Smooth muscle cell (in vitro differentiated cells): ENCODE measurements around the gene TAGLN2. TPM values are rescaled to one million over a fixed set of nuclear protein-coding genes. Genes with fewer than 3 reads are reported as not detected.
A peak's percentile ranks its signal among the peaks of the same experiment; 100 is the strongest.
"Not testable (repeated sequence)": the region's sequence is repeated elsewhere in the genome, so short reads cannot be mapped to it uniquely, and the experiment has no call there.

Experiments used
- DNase-seq: peaks from one replicate; lab custom pipeline; 2025; ENCODE audit not compliant: unreplicated experiment; lab: John Stamatoyannopoulos, UW
- H2AFZ ChIP-seq: fragments of 200-600 bp; sonication (generic); 2 replicates; pipeline ENCODE4 v1.6.0; 2016; ENCODE audit warnings: antibody characterized with exemption, low read depth, mild to moderate bottlenecking
- H3F3A ChIP-seq: fragments of 200-600 bp; sonication (generic); 2 replicates; pipeline ENCODE4 v1.6.0; 2017; ENCODE audit warnings: antibody characterized with exemption, low read depth
- H3K27ac ChIP-seq: fragments of 200-600 bp; sonication (generic); 2 replicates; pipeline ENCODE4 v1.5.1; 2016; ENCODE audit warnings: low read depth, mild to moderate bottlenecking
- H3K27me3 ChIP-seq: fragments of 200-600 bp; sonication (generic); 2 replicates; pipeline ENCODE4 v1.6.1; 2016; ENCODE audit warnings: low read depth, mild to moderate bottlenecking
- H3K36me3 ChIP-seq: fragments of 200-600 bp; sonication (generic); 2 replicates; pipeline ENCODE4 v1.5.1; 2016; ENCODE audit warnings: low read depth
- H3K4me1 ChIP-seq: fragments of 200-600 bp; sonication (generic); 2 replicates; pipeline ENCODE4 v1.5.1; 2016; ENCODE audit warnings: low read depth
- H3K4me2 ChIP-seq: fragments of 200-600 bp; sonication (generic); 2 replicates; pipeline ENCODE4 v1.6.0; 2016; ENCODE audit warnings: mild to moderate bottlenecking
- H3K4me3 ChIP-seq: fragments of 200-600 bp; sonication (generic); 2 replicates; pipeline ENCODE4 v1.5.1; 2016; ENCODE audit warnings: mild to moderate bottlenecking
- H3K79me2 ChIP-seq: fragments of 200-600 bp; sonication (generic); 2 replicates; pipeline ENCODE4 v1.6.0; 2016; ENCODE audit warnings: low read depth, mild to moderate bottlenecking
- H3K9ac ChIP-seq: fragments of 200-600 bp; sonication (generic); 2 replicates; pipeline ENCODE4 v1.6.0; 2016; ENCODE audit warnings: low read depth
- H3K9me3 ChIP-seq: fragments of 200-600 bp; sonication (generic); replicated peaks from 2 replicates; pipeline ENCODE4 v1.5.1; 2016; ENCODE audit warnings: low read depth
- H4K20me1 ChIP-seq: fragments of 200-600 bp; sonication (generic); 2 replicates; pipeline ENCODE4 v1.6.0; 2016; ENCODE audit warnings: low read depth
- WGBS: methylation state at CpG from one replicate; pipeline ENCODE4 v1.1.7; 2016; ENCODE audit warnings: low lambda C conversion rate; 5-methylcytosine and 5-hydroxymethylcytosine counted together
- polyA plus RNA-seq: library from polyadenylated mRNA; unstranded; fragments of >200 nt; fragmentation: Nextera tagmentation; extraction: Ambion mirVana; gene quantifications from 2 replicates; pipeline ENCODE4 v1.2.1, GENCODE V29; 2016
- total RNA-seq: library from RNA; depleted of rRNA; stranded (reverse); fragments of >200 nt; gene quantifications from 2 replicates; pipeline ENCODE4 v1.2.3, GENCODE V29; 2014
- TF ChIP-seq, protein P1 (sequence below): fragments of 200-600 bp; sonication (generic); IDR thresholded peaks from 2 replicates; pipeline ENCODE4 v1.5.1; 2017; ENCODE audit warnings: borderline replicate concordance, mild to moderate bottlenecking, antibody characterized with exemption; ENCODE audit not compliant: insufficient read depth, poor library complexity, severe bottlenecking

TAGLN2 gene
- total and polyA plus RNA-seq, 2 experiments from 2014 or later, result 408 to 1,005 TPM

DNA sequence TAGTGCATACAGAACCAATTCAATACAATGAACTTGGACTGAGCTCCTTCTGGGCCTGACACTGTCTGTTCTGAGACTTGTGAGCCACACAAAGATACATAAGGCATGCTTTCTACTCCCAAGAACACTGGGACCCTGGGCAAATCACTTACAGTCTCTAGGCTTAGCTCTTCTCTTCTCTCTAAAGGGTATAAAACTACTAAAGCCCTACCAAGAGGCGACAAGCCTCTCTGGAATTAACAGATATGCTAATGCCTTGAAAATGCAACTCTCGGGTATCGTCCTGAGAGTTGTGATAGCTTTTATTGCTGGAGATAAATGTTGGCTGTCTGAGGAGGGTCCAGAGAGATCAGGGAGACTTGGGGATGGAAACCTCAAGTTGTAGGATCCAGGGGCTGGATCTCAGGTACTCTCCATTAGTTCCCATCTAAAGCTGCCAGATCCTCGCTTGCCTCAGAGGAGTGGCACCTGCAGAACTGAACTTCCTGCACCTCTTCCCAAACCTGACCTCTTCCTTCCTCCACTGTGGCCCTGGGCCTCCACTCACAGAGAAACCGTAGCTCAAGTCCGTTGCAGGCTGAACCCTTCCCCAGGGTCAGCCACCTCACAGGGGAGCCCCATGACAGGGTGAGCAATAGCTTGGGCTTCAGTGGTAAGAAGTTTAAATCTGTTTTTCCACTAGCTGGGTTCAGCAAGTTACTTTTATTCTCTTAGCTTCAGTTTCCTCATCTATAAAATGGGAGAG lies 13.8 kb downstream of the TAGLN2 start:
- WGBS, result 51% methylated on average over 6 of the region's 6 CpGs
- peaks cover 35% of the 10 kb centered on the region for H3K4me1 ChIP-seq
- peak overlapping the region; percentile 88 for H3K9ac ChIP-seq
- H3F3A ChIP-seq, result peaks cover 28% of the 10 kb centered on the region
- H3K4me2 ChIP-seq, result peak overlapping the region; percentile 69
- H3K79me2 ChIP-seq, result no peaks in the 10 kb centered on the region
- H3K27ac ChIP-seq, result peak overlapping the region; percentile 96
- no peaks in the 10 kb centered on the region for H3K36me3 ChIP-seq
- TF ChIP-seq, protein P1, sequence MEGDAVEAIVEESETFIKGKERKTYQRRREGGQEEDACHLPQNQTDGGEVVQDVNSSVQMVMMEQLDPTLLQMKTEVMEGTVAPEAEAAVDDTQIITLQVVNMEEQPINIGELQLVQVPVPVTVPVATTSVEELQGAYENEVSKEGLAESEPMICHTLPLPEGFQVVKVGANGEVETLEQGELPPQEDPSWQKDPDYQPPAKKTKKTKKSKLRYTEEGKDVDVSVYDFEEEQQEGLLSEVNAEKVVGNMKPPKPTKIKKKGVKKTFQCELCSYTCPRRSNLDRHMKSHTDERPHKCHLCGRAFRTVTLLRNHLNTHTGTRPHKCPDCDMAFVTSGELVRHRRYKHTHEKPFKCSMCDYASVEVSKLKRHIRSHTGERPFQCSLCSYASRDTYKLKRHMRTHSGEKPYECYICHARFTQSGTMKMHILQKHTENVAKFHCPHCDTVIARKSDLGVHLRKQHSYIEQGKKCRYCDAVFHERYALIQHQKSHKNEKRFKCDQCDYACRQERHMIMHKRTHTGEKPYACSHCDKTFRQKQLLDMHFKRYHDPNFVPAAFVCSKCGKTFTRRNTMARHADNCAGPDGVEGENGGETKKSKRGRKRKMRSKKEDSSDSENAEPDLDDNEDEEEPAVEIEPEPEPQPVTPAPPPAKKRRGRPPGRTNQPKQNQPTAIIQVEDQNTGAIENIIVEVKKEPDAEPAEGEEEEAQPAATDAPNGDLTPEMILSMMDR, result no peak
- no peaks in the 10 kb centered on the region for H3K27me3 ChIP-seq
- no peak overlapping the region for H2AFZ ChIP-seq
- no peak overlapping the region for H3K4me3 ChIP-seq
- H4K20me1 ChIP-seq, result peaks cover 2% of the 10 kb centered on the region
- DNase-seq, result no peak
- H3K9me3 ChIP-seq, result no peaks in the 10 kb centered on the region

DNA sequence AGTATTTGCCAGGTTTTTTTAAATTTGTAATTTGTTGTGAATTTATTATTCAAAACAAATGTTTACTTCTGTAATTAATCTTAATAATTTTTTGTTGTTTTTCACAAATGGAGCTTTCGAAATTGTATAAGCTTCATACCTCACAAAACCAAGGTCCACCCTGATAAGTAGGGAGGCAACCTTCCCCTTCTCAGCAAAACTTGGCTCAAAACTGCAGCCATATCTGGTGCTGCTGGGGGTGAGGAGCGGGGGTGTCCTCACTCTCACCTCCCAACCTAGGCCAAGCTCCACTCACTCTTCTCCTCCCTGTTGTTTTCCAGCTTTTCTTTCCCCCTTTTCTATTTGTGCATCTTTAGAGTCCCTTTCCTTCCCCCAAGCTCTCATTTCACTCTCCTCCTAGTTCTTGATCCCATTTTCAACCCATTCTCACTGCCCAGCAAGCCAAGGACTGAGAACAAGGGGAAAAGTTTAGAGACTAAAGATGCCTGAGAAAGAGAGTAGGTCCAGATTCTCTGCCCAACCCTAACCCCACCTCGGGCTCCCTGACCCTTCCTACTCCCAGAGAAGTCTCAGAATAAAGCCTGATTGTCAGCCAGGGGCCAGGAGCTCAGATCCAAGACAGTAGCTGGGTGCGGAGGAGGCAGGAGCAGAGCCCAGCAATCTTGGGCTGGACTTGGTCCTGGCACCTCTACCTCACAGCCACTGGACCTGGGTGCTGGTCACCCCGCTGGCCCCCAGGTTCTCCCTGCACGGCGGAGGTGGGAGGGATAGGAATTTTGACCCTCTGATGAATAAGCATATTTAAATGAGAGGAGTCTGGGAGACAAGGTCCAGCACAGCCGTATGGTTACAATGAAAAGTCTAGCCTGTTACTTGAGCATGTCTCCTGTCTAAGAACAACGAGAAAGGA lies 17.0 kb downstream of the TAGLN2 start:
- Histone ChIP-seq H3K4me1 (peaks cover 23% of the 10 kb centered on the region), H3K4me3 (no peak overlapping the region), H3K79me2 (no peaks in the 10 kb centered on the region), H3K36me3 (no peaks in the 10 kb centered on the region), H3K9me3 (peaks cover 2% of the 10 kb centered on the region), H3K27me3 (no peaks in the 10 kb centered on the region), H3K9ac (no peak overlapping the region), H4K20me1 (no peaks in the 10 kb centered on the region), H3K27ac (peak overlapping the region; percentile 96), H2AFZ (no peak overlapping the region), H3K4me2 (peak overlapping the region; percentile 69), H3F3A (peaks cover 17% of the 10 kb centered on the region)
- no peak for DNase-seq
- 69% methylated on average over 9 of the region's 9 CpGs for WGBS
- TF ChIP-seq, protein P1, result no peak

DNA sequence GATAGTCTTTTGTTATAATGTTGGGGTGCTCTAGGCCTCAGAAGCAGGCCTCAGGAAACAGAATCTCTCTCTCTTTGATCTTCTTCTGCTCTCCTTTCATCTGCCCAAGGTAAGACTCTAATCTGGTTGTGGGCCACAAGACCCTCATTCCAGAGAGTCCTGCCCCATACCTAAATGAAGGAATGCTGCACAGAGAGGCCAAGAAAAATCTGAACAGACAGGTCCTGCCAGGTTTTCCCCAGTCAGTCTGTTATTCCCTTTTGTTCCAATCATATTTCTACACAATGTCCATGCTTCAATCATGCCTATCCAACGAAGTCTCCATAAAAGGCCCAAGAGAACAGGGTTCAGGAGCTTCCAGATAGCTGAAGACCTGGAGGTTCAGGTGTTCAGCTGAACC lies 18.3 kb downstream of the TAGLN2 start:
- Histone ChIP-seq H3K4me1 (peaks cover 23% of the 10 kb centered on the region), H3K27me3 (no peaks in the 10 kb centered on the region), H2AFZ (no peak overlapping the region), H3F3A (peaks cover 11% of the 10 kb centered on the region), H3K79me2 (no peaks in the 10 kb centered on the region), H3K36me3 (no peaks in the 10 kb centered on the region), H3K9ac (no peak overlapping the region), H3K9me3 (peaks cover 2% of the 10 kb centered on the region), H3K4me3 (no peak overlapping the region), H4K20me1 (no peaks in the 10 kb centered on the region), H3K27ac (no peak overlapping the region), H3K4me2 (no peak overlapping the region)
- 69% methylated on average over 1 of the region's 1 CpG for WGBS
- no peak for DNase-seq
- TF ChIP-seq, protein P1, result no peak

DNA sequence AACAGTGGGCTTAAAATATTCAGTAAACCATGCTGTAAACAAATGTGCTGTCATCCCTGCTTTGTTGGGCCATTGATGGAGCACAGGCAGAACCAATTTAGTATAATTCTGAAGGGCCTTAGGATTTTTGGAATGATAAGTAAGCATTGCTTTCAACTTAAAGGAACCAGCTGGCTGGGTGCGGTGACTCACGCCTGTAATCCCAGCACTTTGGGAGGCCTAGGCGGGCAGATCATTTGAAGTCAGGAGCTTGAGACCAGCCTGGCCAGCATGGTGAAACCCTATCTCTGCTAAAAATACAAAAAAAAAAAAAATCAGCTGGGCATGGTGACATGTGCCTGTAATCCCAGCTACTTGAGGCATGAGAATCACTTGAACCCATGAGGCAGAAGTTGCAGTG lies 21.3 kb downstream of the TAGLN2 start:
- H3K27me3 ChIP-seq, H2AFZ ChIP-seq, H4K20me1 ChIP-seq, H3K4me1 ChIP-seq, H3F3A ChIP-seq, H3K9ac ChIP-seq, H3K4me3 ChIP-seq, H3K79me2 ChIP-seq, H3K27ac ChIP-seq, H3K36me3 ChIP-seq, H3K4me2 ChIP-seq, H3K9me3 ChIP-seq, DNase-seq: not testable (repeated sequence)
- WGBS, result 52% methylated on average over 3 of the region's 3 CpGs
